GM12878 (cell line): ENCODE data around the gene TPCN2. TPM values are rescaled to one million over a fixed set of nuclear protein-coding genes. Genes with fewer than 3 reads are reported as not detected.

ENCODE experiments used
- ATAC-seq: fragments of 200-7000 bp; cut with Tn5 transposase; 3 replicates; pipeline ENCODE4 v1.9.1; 2020; ENCODE audit warnings: mild to moderate bottlenecking, moderate library complexity
- BruUV-seq: library from RNA; stranded (reverse); fragments of 400-500 nt; replicated peaks from 2 replicates; lab custom pipeline; 2021; lab: Mats Ljungman, UMichigan
- CTCF ChIA-PET: fragments of 300-600 bp; sonication (Branson Sonifier 250); formaldehyde crosslinking; extraction: SDS; loops from one replicate; lab custom pipeline; 2021; ENCODE audit warnings: inconsistent platforms; lab: Yijun Ruan, JAX
- POLR2A ChIA-PET: fragments of 350-600 bp; formaldehyde crosslinking; extraction: SDS; loops from one replicate; lab custom pipeline; 2021; ENCODE audit warnings: inconsistent platforms; lab: Charles Lee
- RAD21 ChIA-PET: fragments of 300-600 bp; sonication (Branson Sonifier 250); formaldehyde crosslinking; loops from one replicate; lab custom pipeline; 2023; ENCODE audit warnings: antibody characterized with exemption; ENCODE audit not compliant: unreplicated experiment; lab: Charles Lee
- SMC1A ChIA-PET: fragments of 300-600 bp; sonication (Branson Sonifier 250); formaldehyde crosslinking; loops from one replicate; lab custom pipeline; 2023; ENCODE audit not compliant: unreplicated experiment, uncharacterized antibody; lab: Charles Lee
- DNase-seq: peaks from one replicate; pipeline ENCODE4 v3.0.0-alpha.2; 2011; ENCODE audit warnings: low read depth, low spot score
- FAIRE-seq: peaks from 3 replicates; lab custom pipeline; 2011; peaks lifted over from hg19 to GRCh38; lab: Jason Lieb, UNC
- H2AFZ ChIP-seq: 2 replicates; pipeline ENCODE4 v1.6.0; 2011; ENCODE audit warnings: low read depth, low read length, control low read depth; ENCODE audit not compliant: control insufficient read depth
- H3K27ac ChIP-seq: 2 replicates; pipeline ENCODE4 v1.5.1; 2011; ENCODE audit warnings: control low read depth; ENCODE audit not compliant: control insufficient read depth, insufficient read depth
- H3K27me3 ChIP-seq, 2 experiments: replicated peaks in 1 of 2; 2 replicates each; pipeline versions ENCODE4 v1.6.0 to v1.6.1; 2011; ENCODE audit warnings: low read length in 1 of 2; ENCODE audit not compliant: control insufficient read depth in 2 of 2, insufficient read depth in 2 of 2
- H3K36me3 ChIP-seq, 2 experiments: 2 replicates each; pipeline ENCODE4 v1.5.1; 2011; ENCODE audit warnings: low read length in 1 of 2; ENCODE audit not compliant: control insufficient read depth in 2 of 2, insufficient read depth in 2 of 2
- H3K4me1 ChIP-seq: 2 replicates; pipeline ENCODE4 v1.6.1; 2011; ENCODE audit warnings: mild to moderate bottlenecking, low read length, moderate library complexity, mixed read lengths; ENCODE audit not compliant: control insufficient read depth, insufficient read depth
- H3K4me2 ChIP-seq: 2 replicates; pipeline ENCODE4 v1.6.0; 2011; ENCODE audit warnings: control low read depth; ENCODE audit not compliant: control insufficient read depth, insufficient read depth
- H3K4me3 ChIP-seq: fragments of 200-600 bp; sonication (generic); 2 replicates; pipeline ENCODE4 v1.5.1; 2016
- H3K79me2 ChIP-seq: 2 replicates; pipeline ENCODE4 v1.6.0; 2011; ENCODE audit warnings: low read length; ENCODE audit not compliant: control insufficient read depth, insufficient read depth
- H3K9ac ChIP-seq: 2 replicates; pipeline ENCODE4 v1.8.0; 2011; ENCODE audit warnings: low read length, control low read depth, mixed read lengths; ENCODE audit not compliant: control insufficient read depth, insufficient read depth
- H3K9me3 ChIP-seq: replicated peaks from 3 replicates; pipeline ENCODE4 v1.5.1; 2011; ENCODE audit warnings: mild to moderate bottlenecking, low read length; ENCODE audit not compliant: control insufficient read depth, insufficient read depth
- H4K20me1 ChIP-seq: 2 replicates; pipeline ENCODE4 v1.6.0; 2011; ENCODE audit not compliant: control insufficient read depth, insufficient read depth
- EZH2 ChIP-seq: IDR thresholded peaks from 2 replicates; pipeline ENCODE4 v1.6.1; 2012; ENCODE audit warnings: low read depth, mild to moderate bottlenecking, control low read depth, inconsistent platforms, low read length, borderline replicate concordance; ENCODE audit not compliant: control insufficient read depth
- IKZF2 ChIP-seq, 2 experiments: fragments of 450-650 bp; IDR thresholded peaks; 2 replicates each; pipeline ENCODE4 v1.6.1; 2017; ENCODE audit warnings: mild to moderate bottlenecking in 2 of 2, moderate library complexity in 2 of 2
- RAD21 ChIP-seq: IDR thresholded peaks from 2 replicates; pipeline ENCODE4 v1.6.1; 2011; ENCODE audit warnings: mild to moderate bottlenecking, low read depth, low read length, moderate library complexity; ENCODE audit not compliant: insufficient read depth
- SMC3 ChIP-seq: IDR thresholded peaks from 2 replicates; pipeline ENCODE4 v1.6.1; 2011; ENCODE audit warnings: low read length, improper control_type of control experiment, borderline replicate concordance
- STAT3 ChIP-seq: IDR thresholded peaks from 2 replicates; pipeline ENCODE4 v1.6.1; 2011; ENCODE audit warnings: low read depth, low read length, improper control_type of control experiment
- ZNF274 ChIP-seq: IDR thresholded peaks from one replicate; pipeline ENCODE4 v1.8.0; 2011; ENCODE audit not compliant: insufficient read length, insufficient read depth
- WGBS: methylation state at CpG from one replicate; pipeline ENCODE4 v1.1.6; 2016; ENCODE audit warnings: low lambda C conversion rate; ENCODE audit not compliant: insufficient replicate concordance, insufficient coverage; ENCODE audit errors: missing lambda C conversion rate; 5-methylcytosine and 5-hydroxymethylcytosine counted together
- in situ Hi-C: fragments of 300-500 bp; cut with MboI; formaldehyde crosslinking; loops from 9 replicates; pipeline ENCODE4 v1.14.3; 2018; ENCODE audit warnings: mixed read lengths
- intact Hi-C: fragments of 100-400 bp; cut with micrococcal nuclease; formaldehyde crosslinking; loops from one replicate; pipeline ENCODE4 v1.14.2; 2022; ENCODE audit not compliant: unreplicated experiment
- polyA plus RNA-seq, 11 experiments: library from polyadenylated mRNA; depleted of rRNA in 4 of 11; unstranded in 6 of 11; stranded (reverse) in 5 of 11; fragments of >200 nt; fragmentation: Nextera tagmentation in 4 of 11; fragmentation: Illumina TruSeq in 1 of 11; extraction: Ambion mirVana in 4 of 11; extraction: Trizol in 1 of 11; gene quantifications; 1 replicate in 1 of 11; 2 replicates in 10 of 11; pipeline versions ENCODE4 v1.2.1 to v1.2.3, GENCODE V29; 2011 to 2016; ENCODE audit warnings: inconsistent platforms in 2 of 11, missing spikeins in 2 of 11, low read depth in 1 of 11
- total RNA-seq, 4 experiments: library from RNA; depleted of rRNA in 3 of 4; stranded (reverse); fragments of >200 nt in 3 of 4; fragmentation: Illumina TruSeq in 1 of 4; extraction: Trizol in 1 of 4; gene quantifications; 2 replicates each; pipeline versions ENCODE4 v1.2.1 to v1.2.3, GENCODE V29; 2013 to 2021
- TF ChIP-seq, protein P1 (sequence below), 3 experiments: IDR thresholded peaks in 2 of 3; conservative IDR thresholded peaks in 1 of 3; 2 replicates each; pipeline ENCODE4 v1.5.1; 2011; ENCODE audit warnings: low read depth in 3 of 3, low read length in 3 of 3, mild to moderate bottlenecking in 3 of 3, control low read depth in 2 of 3, moderate library complexity in 2 of 3, inconsistent platforms in 1 of 3, mixed read lengths in 1 of 3; ENCODE audit not compliant: control insufficient read depth in 2 of 3, insufficient read depth in 1 of 3; ENCODE audit errors: extremely low read depth in 1 of 3
- TF ChIP-seq, protein P2 (sequence below): fragments of 450-650 bp; IDR thresholded peaks from 2 replicates; pipeline ENCODE4 v1.6.1; 2017; ENCODE audit warnings: antibody characterized with exemption, mild to moderate bottlenecking, moderate library complexity

Gene TPCN2
- total and polyA plus RNA-seq, 10 of the 15 experiments (the other 5 are each of a cell fraction or from before 2014, with no cell fraction given): 1.7 to 18.4 (median 8.4) TPM

DNA sequence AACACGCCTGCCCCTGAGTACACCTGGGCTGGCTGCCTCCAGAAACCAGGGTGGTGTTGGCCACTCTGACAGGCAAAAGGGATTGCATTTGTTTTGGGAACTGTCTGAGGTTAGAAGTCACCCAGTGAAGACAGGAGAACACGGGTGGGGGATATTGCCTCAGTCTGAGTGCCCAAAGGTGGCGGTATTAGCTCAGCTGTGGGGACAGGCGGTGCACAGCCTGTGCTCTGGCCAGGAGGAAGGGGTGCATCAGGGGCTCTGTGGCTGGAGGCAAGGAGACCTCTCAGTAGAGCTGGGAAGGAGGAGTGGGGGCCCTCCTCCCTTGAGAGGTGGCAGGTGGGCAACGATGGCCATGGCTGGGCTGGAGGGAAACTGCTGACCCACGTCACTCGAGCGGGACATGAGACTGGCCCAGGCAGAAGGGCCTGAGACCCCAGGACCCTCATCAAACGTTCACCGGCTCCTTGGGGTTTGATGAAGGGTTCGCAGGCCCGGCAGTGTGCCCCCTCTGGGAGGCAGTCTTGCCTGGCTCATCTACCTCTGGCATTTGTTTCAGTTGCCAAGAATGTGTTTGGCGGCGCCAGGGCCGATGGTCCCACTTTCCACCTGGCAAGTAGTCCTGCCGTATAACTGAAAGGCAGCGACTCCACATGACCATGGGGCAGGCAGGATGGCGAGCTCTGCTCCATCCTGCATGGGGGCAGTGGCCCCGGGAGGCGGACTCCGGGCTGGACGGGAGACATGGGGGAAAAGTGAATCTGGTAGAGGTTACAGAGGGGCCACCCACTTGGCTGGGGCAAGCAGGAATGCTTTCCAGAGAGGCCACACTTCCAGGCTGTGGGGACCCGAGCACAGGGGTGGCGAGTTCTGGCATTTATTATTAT lies 54.2 kb downstream of the TPCN2 start:
- H3K27me3 ChIP-seq: no peaks in the 10 kb centered on the region
- SMC1A ChIA-PET: interaction anchor here (0.6 to 2.0 kb wide), 6 partner anchors 10 to 567 kb away, joined by 3 to 15 read pairs (median 3); no protein-coding TSS in a partner anchor

More for the DNA sequence above, 54.2 kb downstream of the TPCN2 start:
- BruUV-seq: no TSS peak
- DNase-seq (no peak), FAIRE-seq (no peak), ATAC-seq (peak; percentile 36)
- no peaks in the 10 kb centered on the region for H4K20me1 ChIP-seq
- no peaks in the 10 kb centered on the region; the same call in 1 of the 2 replicates for H3K4me1 ChIP-seq
- TF ChIP-seq, protein P1, sequence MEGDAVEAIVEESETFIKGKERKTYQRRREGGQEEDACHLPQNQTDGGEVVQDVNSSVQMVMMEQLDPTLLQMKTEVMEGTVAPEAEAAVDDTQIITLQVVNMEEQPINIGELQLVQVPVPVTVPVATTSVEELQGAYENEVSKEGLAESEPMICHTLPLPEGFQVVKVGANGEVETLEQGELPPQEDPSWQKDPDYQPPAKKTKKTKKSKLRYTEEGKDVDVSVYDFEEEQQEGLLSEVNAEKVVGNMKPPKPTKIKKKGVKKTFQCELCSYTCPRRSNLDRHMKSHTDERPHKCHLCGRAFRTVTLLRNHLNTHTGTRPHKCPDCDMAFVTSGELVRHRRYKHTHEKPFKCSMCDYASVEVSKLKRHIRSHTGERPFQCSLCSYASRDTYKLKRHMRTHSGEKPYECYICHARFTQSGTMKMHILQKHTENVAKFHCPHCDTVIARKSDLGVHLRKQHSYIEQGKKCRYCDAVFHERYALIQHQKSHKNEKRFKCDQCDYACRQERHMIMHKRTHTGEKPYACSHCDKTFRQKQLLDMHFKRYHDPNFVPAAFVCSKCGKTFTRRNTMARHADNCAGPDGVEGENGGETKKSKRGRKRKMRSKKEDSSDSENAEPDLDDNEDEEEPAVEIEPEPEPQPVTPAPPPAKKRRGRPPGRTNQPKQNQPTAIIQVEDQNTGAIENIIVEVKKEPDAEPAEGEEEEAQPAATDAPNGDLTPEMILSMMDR (IDR thresholded peaks at IDR 0.05 in 2 of 3, conservative IDR thresholded peaks at IDR 0.05 in 1 of 3; ENCODE audit: control insufficient read depth in 2 of 3, extremely low read depth in 1 of 3, insufficient read depth in 1 of 3, low read depth in 3 of 3, low read length in 3 of 3): peak; percentile 9 to 44 (median 38); a peak in 4 of 6 replicates
- TF ChIP-seq SMC3: peak; percentile 26; the same call in 1 of the 2 replicates
- TF ChIP-seq RAD21: peak; percentile 69
- no peak for TF ChIP-seq STAT3
- TF ChIP-seq EZH2: no peak
- no peak for TF ChIP-seq IKZF2 (IDR thresholded peaks at IDR 0.05)
- TF ChIP-seq ZNF274: no peak
- TF ChIP-seq, protein P2, sequence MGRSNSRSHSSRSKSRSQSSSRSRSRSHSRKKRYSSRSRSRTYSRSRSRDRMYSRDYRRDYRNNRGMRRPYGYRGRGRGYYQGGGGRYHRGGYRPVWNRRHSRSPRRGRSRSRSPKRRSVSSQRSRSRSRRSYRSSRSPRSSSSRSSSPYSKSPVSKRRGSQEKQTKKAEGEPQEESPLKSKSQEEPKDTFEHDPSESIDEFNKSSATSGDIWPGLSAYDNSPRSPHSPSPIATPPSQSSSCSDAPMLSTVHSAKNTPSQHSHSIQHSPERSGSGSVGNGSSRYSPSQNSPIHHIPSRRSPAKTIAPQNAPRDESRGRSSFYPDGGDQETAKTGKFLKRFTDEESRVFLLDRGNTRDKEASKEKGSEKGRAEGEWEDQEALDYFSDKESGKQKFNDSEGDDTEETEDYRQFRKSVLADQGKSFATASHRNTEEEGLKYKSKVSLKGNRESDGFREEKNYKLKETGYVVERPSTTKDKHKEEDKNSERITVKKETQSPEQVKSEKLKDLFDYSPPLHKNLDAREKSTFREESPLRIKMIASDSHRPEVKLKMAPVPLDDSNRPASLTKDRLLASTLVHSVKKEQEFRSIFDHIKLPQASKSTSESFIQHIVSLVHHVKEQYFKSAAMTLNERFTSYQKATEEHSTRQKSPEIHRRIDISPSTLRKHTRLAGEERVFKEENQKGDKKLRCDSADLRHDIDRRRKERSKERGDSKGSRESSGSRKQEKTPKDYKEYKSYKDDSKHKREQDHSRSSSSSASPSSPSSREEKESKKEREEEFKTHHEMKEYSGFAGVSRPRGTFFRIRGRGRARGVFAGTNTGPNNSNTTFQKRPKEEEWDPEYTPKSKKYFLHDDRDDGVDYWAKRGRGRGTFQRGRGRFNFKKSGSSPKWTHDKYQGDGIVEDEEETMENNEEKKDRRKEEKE: no peak
- no peaks in the 10 kb centered on the region for H3K79me2 ChIP-seq
- 54% methylated on average over 23 of the region's 24 CpGs for WGBS
- no peaks in the 10 kb centered on the region; the same call in 2 of the 3 replicates for H3K9me3 ChIP-seq
- ChIA-PET RAD21 (interaction anchor here (0.6 to 2.5 kb wide), 4 partner anchors 53 to 581 kb away, joined by 4 to 25 read pairs (median 10); partner anchors contain the start of gene SMIM38), POLR2A (interaction anchor here (1.1 kb wide), 1 partner anchor 540 kb away, joined by 3 read pairs; no protein-coding TSS in a partner anchor), CTCF (interaction anchor here (1.1 to 5.8 kb wide), 6 partner anchors 29 to 568 kb away, joined by 3 to 37 read pairs (median 8); no protein-coding TSS in a partner anchor)
- intact Hi-C loops (loop anchor here (5.0 to 10.0 kb wide), 4 partner anchors 112 to 569 kb away; no protein-coding TSS in a partner anchor), in situ Hi-C loops (loop anchor here (10.0 kb wide), 1 partner anchor 562 kb away; no protein-coding TSS in a partner anchor)
- no peak overlapping the region for H3K4me3 ChIP-seq
- no peaks in the 10 kb centered on the region for H3K36me3 ChIP-seq
- no peak overlapping the region for H3K27ac ChIP-seq
- H3K9ac ChIP-seq: no peak overlapping the region
- no peak overlapping the region for H2AFZ ChIP-seq
- H3K4me2 ChIP-seq: no peak overlapping the region
